H1 (cell line): Measurements from ENCODE around the gene ADGRB2. TPM values are rescaled to one million over a fixed set of nuclear protein-coding genes. Genes with fewer than 3 reads are reported as not detected.

ENCODE experiments used
- CTCF ChIA-PET: fragments of 300-600 bp; sonication (Branson Sonifier 250); formaldehyde crosslinking; loops from one replicate; lab custom pipeline; 2021; ENCODE audit not compliant: partially characterized antibody; lab: Charles Lee
- POLR2A ChIA-PET: fragments of 300-600 bp; sonication (Branson Sonifier 250); formaldehyde crosslinking; loops from one replicate; lab custom pipeline; 2021; ENCODE audit warnings: inconsistent platforms; ENCODE audit not compliant: partially characterized antibody; lab: Charles Lee
- DNase-seq, 2 experiments: peaks; one replicate each; pipeline versions ENCODE4 v3.0.0 to v3.0.0-alpha.2; 2010 to 2022; ENCODE audit warnings: low spot score in 2 of 2, low read depth in 1 of 2, mixed read lengths in 1 of 2
- FAIRE-seq: peaks from 2 replicates; lab custom pipeline; 2011; peaks lifted over from hg19 to GRCh38; lab: Jason Lieb, UNC
- H2AFZ ChIP-seq: 2 replicates; pipeline ENCODE4 v1.8.1; 2012; ENCODE audit warnings: low read length, inconsistent platforms
- H2AK5ac ChIP-seq: 2 replicates; pipeline ENCODE4 v1.6.1; 2013; ENCODE audit warnings: low read depth, low read length
- H2BK120ac ChIP-seq: replicated peaks from 2 replicates; pipeline ENCODE3; 2013; ENCODE audit warnings: low read depth, low read length, inconsistent platforms
- H2BK12ac ChIP-seq: 2 replicates; pipeline ENCODE4 v1.6.1; 2013; ENCODE audit warnings: low read depth, low read length
- H2BK15ac ChIP-seq: 2 replicates; pipeline ENCODE4 v1.6.1; 2013; ENCODE audit warnings: low read length
- H2BK20ac ChIP-seq: 2 replicates; pipeline ENCODE4 v1.6.1; 2013; ENCODE audit warnings: low read length
- H2BK5ac ChIP-seq: 2 replicates; pipeline ENCODE4 v1.6.1; 2013; ENCODE audit warnings: low read depth, low read length
- H3K14ac ChIP-seq: 2 replicates; pipeline ENCODE4 v1.6.1; 2013; ENCODE audit warnings: inconsistent platforms; ENCODE audit not compliant: insufficient read length
- H3K18ac ChIP-seq: 2 replicates; pipeline ENCODE4 v1.6.1; 2013; ENCODE audit warnings: low read length; ENCODE audit errors: extremely low read depth
- H3K23ac ChIP-seq: 2 replicates; pipeline ENCODE4 v1.6.1; 2013; ENCODE audit warnings: inconsistent platforms; ENCODE audit not compliant: insufficient read length
- H3K23me2 ChIP-seq: 2 replicates; pipeline ENCODE4 v1.6.1; 2013; ENCODE audit warnings: low read depth, low read length
- H3K27ac ChIP-seq: 2 replicates; pipeline ENCODE4 v1.6.1; 2011; ENCODE audit warnings: low read depth, low read length, inconsistent platforms
- H3K27me3 ChIP-seq, 4 experiments: replicated peaks in 1 of 4; 1 replicate in 1 of 4; 2 replicates in 3 of 4; pipeline versions ENCODE4 v1.6.1 to v1.8.1; 2011 to 2013; ENCODE audit warnings: low read length in 3 of 4, mild to moderate bottlenecking in 3 of 4, inconsistent platforms in 2 of 4, mixed read lengths in 2 of 4, moderate library complexity in 1 of 4; ENCODE audit not compliant: control insufficient read depth in 3 of 4, insufficient read depth in 3 of 4; ENCODE audit errors: extremely low read depth in 1 of 4
- H3K36me3 ChIP-seq, 4 experiments: 2 replicates each; pipeline versions ENCODE4 v1.6.1 to v1.8.1; 2011 to 2013; ENCODE audit warnings: mild to moderate bottlenecking in 4 of 4, low read length in 3 of 4, moderate library complexity in 2 of 4, control low read depth in 1 of 4, inconsistent platforms in 1 of 4; ENCODE audit not compliant: insufficient read depth in 4 of 4, control insufficient read depth in 2 of 4
- H3K4ac ChIP-seq: replicated peaks from 2 replicates; pipeline ENCODE3; 2013; ENCODE audit warnings: low read length, low read depth, mixed read lengths, inconsistent platforms; ENCODE audit not compliant: insufficient read length
- H3K4me1 ChIP-seq, 4 experiments: replicated peaks in 1 of 4; 1 replicate in 1 of 4; 2 replicates in 3 of 4; pipeline versions ENCODE4 v1.6.1 to v1.8.1; 2011 to 2013; ENCODE audit warnings: low read length in 3 of 4, inconsistent platforms in 2 of 4, mixed read lengths in 1 of 4; ENCODE audit not compliant: insufficient read depth in 4 of 4, control insufficient read depth in 3 of 4
- H3K4me2 ChIP-seq, 2 experiments: 2 replicates each; pipeline versions ENCODE4 v1.6.1 to v1.8.1; 2011 to 2013; ENCODE audit warnings: low read depth in 2 of 2, low read length in 2 of 2, control low read depth in 1 of 2, inconsistent platforms in 1 of 2, mild to moderate bottlenecking in 1 of 2; ENCODE audit not compliant: insufficient read depth in 1 of 2
- H3K4me3 ChIP-seq, 4 experiments: fragments of 200-600, 300-600 bp in 1 of 4; sonication (generic), shearing (Covaris generic), sonication (Bioruptor Twin) in 1 of 4; 2 replicates each; pipeline versions ENCODE4 v1.5.1 to v1.8.1; 2011 to 2016; ENCODE audit warnings: low read length in 4 of 4, low read depth in 3 of 4, control low read depth in 2 of 4, inconsistent platforms in 2 of 4, mild to moderate bottlenecking in 2 of 4, mixed read lengths in 1 of 4, moderate library complexity in 1 of 4; ENCODE audit not compliant: insufficient read depth in 2 of 4; ENCODE audit errors: extremely low read depth in 1 of 4
- H3K56ac ChIP-seq: replicated peaks from 2 replicates; pipeline ENCODE3; 2013; ENCODE audit warnings: low read depth, mild to moderate bottlenecking, mixed read lengths, low read length, inconsistent platforms; ENCODE audit not compliant: insufficient read length
- H3K79me1 ChIP-seq: 2 replicates; pipeline ENCODE4 v1.6.1; 2013; ENCODE audit warnings: low read depth, low read length, control low read depth
- H3K79me2 ChIP-seq, 2 experiments: 2 replicates each; pipeline versions ENCODE4 v1.6.1 to v1.8.1; 2012 to 2013; ENCODE audit warnings: low read length in 2 of 2, mild to moderate bottlenecking in 2 of 2, inconsistent platforms in 1 of 2; ENCODE audit not compliant: insufficient read depth in 2 of 2, control insufficient read depth in 1 of 2
- H3K9ac ChIP-seq, 4 experiments: replicated peaks in 1 of 4; 1 replicate in 1 of 4; 2 replicates in 3 of 4; pipeline versions ENCODE4 v1.6.1 to v1.8.1; 2011 to 2013; ENCODE audit warnings: low read depth in 3 of 4, low read length in 3 of 4, control low read depth in 2 of 4, mild to moderate bottlenecking in 2 of 4, moderate library complexity in 2 of 4, inconsistent platforms in 1 of 4; ENCODE audit errors: extremely low read depth in 1 of 4
- H3K9me3 ChIP-seq, 2 experiments: 2 replicates each; pipeline versions ENCODE4 v1.6.1 to v1.8.1; 2012 to 2013; ENCODE audit warnings: mild to moderate bottlenecking in 2 of 2, moderate library complexity in 2 of 2, control low read depth in 1 of 2, inconsistent platforms in 1 of 2, low read depth in 1 of 2, low read length in 1 of 2, mixed read lengths in 1 of 2; ENCODE audit not compliant: insufficient read depth in 2 of 2
- H4K20me1 ChIP-seq, 2 experiments: replicated peaks in 1 of 2; 2 replicates each; pipeline versions ENCODE3 to v1.8.1; 2011 to 2013; ENCODE audit warnings: inconsistent platforms in 2 of 2, low read length in 2 of 2, mild to moderate bottlenecking in 1 of 2; ENCODE audit not compliant: insufficient read depth in 2 of 2, control insufficient read depth in 1 of 2
- H4K5ac ChIP-seq: 2 replicates; pipeline ENCODE4 v1.6.1; 2013; ENCODE audit warnings: low read length, low read depth, mixed read lengths, inconsistent platforms; ENCODE audit not compliant: insufficient read length
- H4K8ac ChIP-seq: 2 replicates; pipeline ENCODE4 v1.8.0; 2013; ENCODE audit warnings: mild to moderate bottlenecking, moderate library complexity, low read length, inconsistent platforms; ENCODE audit not compliant: insufficient read depth; ENCODE audit errors: extremely low read depth
- H4K91ac ChIP-seq: replicated peaks from 2 replicates; pipeline ENCODE3; 2013; ENCODE audit warnings: low read length, mixed read lengths, inconsistent platforms; ENCODE audit not compliant: insufficient read length
- BACH1 ChIP-seq: IDR thresholded peaks from 2 replicates; pipeline ENCODE4 v1.6.1; 2012; ENCODE audit warnings: low read length, improper control_type of control experiment
- BCL11A ChIP-seq, 2 experiments: IDR thresholded peaks; one replicate each; pipeline ENCODE4 v1.6.1; 2011; ENCODE audit warnings: low read depth in 2 of 2, low read length in 2 of 2, mild to moderate bottlenecking in 2 of 2
- CEBPB ChIP-seq: IDR thresholded peaks from 2 replicates; pipeline ENCODE4 v1.6.1; 2012; ENCODE audit warnings: low read depth, low read length
- CHD2 ChIP-seq: IDR thresholded peaks from 2 replicates; pipeline ENCODE4 v1.6.1; 2012; ENCODE audit warnings: low read length, improper control_type of control experiment
- EZH2 ChIP-seq: fragments of 200-600 bp; sonication (generic); IDR thresholded peaks from 2 replicates; pipeline ENCODE4 v1.7.1; 2012; ENCODE audit warnings: low read depth, mild to moderate bottlenecking, moderate library complexity, low read length, inconsistent platforms; ENCODE audit not compliant: severe bottlenecking
- HDAC2 ChIP-seq, 2 experiments: fragments of 300-600 bp in 1 of 2; sonication (generic) in 1 of 2; IDR thresholded peaks; 2 replicates each; pipeline ENCODE4 v1.6.1; 2011 to 2012; ENCODE audit warnings: low read depth in 2 of 2, low read length in 2 of 2, mild to moderate bottlenecking in 2 of 2, moderate library complexity in 2 of 2, borderline replicate concordance in 1 of 2, inconsistent platforms in 1 of 2
- HDAC6 ChIP-seq: IDR thresholded peaks from one replicate; pipeline ENCODE4 v1.7.1; 2012; ENCODE audit warnings: low read depth, mild to moderate bottlenecking, inconsistent platforms, low read length, moderate library complexity
- NANOG ChIP-seq: IDR thresholded peaks from 2 replicates; pipeline ENCODE4 v1.6.1; 2011; ENCODE audit warnings: low read length, low read depth, mild to moderate bottlenecking, inconsistent platforms; ENCODE audit not compliant: insufficient read depth, poor library complexity, severe bottlenecking
- PHF8 ChIP-seq: fragments of 200-600 bp; sonication (generic); conservative IDR thresholded peaks from 2 replicates; pipeline ENCODE4 v1.7.1; 2012; ENCODE audit warnings: low read depth, mild to moderate bottlenecking, inconsistent platforms, low read length, moderate library complexity
- SAP30 ChIP-seq: fragments of 300-600 bp; sonication (generic); IDR thresholded peaks from 2 replicates; pipeline ENCODE4 v1.7.1; 2012; ENCODE audit warnings: low read length, moderate library complexity, mild to moderate bottlenecking, inconsistent platforms; ENCODE audit not compliant: insufficient read depth, insufficient replicate concordance
- SIN3A ChIP-seq, 2 experiments: IDR thresholded peaks in 1 of 2; conservative IDR thresholded peaks in 1 of 2; 2 replicates each; pipeline ENCODE4 v1.6.1; 2011 to 2012; ENCODE audit warnings: low read length in 2 of 2, improper control_type of control experiment in 1 of 2, low read depth in 1 of 2, mild to moderate bottlenecking in 1 of 2
- SUZ12 ChIP-seq: fragments of 200-600 bp; sonication (generic); IDR thresholded peaks from 2 replicates; pipeline ENCODE4 v1.6.1; 2012; ENCODE audit warnings: mild to moderate bottlenecking, inconsistent platforms, low read length, moderate library complexity, mixed read lengths
- TAF1 ChIP-seq: IDR thresholded peaks from 2 replicates; pipeline ENCODE4 v1.6.1; 2011; ENCODE audit warnings: mild to moderate bottlenecking, low read depth, low read length
- ZNF274 ChIP-seq: IDR thresholded peaks from 2 replicates; pipeline ENCODE4 v1.7.0; 2012; ENCODE audit warnings: low read length, borderline replicate concordance; ENCODE audit errors: extremely low read depth
- WGBS, 2 experiments: shearing (Covaris generic) in 1 of 2; methylation state at CpG; one replicate each; pipeline versions ENCODE4 v1.1.6 to v1.1.7; 2013 to 2015; ENCODE audit warnings: low lambda C conversion rate in 2 of 2, mixed read lengths in 2 of 2, inconsistent platforms in 1 of 2, low coverage in 1 of 2, missing lambda C conversion rate in 1 of 2; ENCODE audit not compliant: insufficient replicate concordance in 2 of 2, insufficient coverage in 1 of 2, insufficient read length in 1 of 2; ENCODE audit errors: extremely low coverage in 1 of 2, missing lambda C conversion rate in 1 of 2; 5-methylcytosine and 5-hydroxymethylcytosine counted together
- polyA plus RNA-seq, 7 experiments: library from polyadenylated mRNA; depleted of rRNA in 3 of 7; stranded (reverse) in 5 of 7; unstranded in 2 of 7; fragments of >200 nt in 5 of 7; fragments of 200-250 nt in 2 of 7; gene quantifications; 1 replicate in 5 of 7; 2 replicates in 1 of 7; 4 replicates in 1 of 7; pipeline versions ENCODE4 v1.2.1 to v1.2.3, GENCODE V29; 2011 to 2013; ENCODE audit warnings: missing spikeins in 2 of 7, mixed read lengths in 2 of 7
- total RNA-seq: library from RNA; stranded (reverse); fragmentation: NEBNext Ultra II Directional; extraction: Animal tissue kit (Norgen Biotek cat#: 25700); gene quantifications from 2 replicates; pipeline ENCODE4 v1.2.1, GENCODE V29; 2021

ADGRB2 gene
- total and polyA plus RNA-seq, 2 of the 8 experiments (the other 6 are each of a cell fraction or from before 2014, with no cell fraction given) = 15.6 to 26.2 TPM

GRCh38 chr1:31796707-31797106 lies 32.6 kb upstream of the ADGRB2 start:
- no peak for FAIRE-seq
- Histone ChIP-seq H3K36me3 (no peaks in the 10 kb centered on the region), H3K9ac (no peak overlapping the region), H3K9me3 (no peaks in the 10 kb centered on the region), H3K14ac (no peak overlapping the region), H3K27me3 (peaks cover 0 to 3% (median 0%) of the 10 kb centered on the region in 4 experiments; a peak in 2 of 7 replicates), H2BK15ac (no peak overlapping the region), H3K79me2 (no peaks in the 10 kb centered on the region), H3K4ac (no peak overlapping the region), H3K23me2 (no peaks in the 10 kb centered on the region; the same call in 1 of the 2 replicates), H4K20me1 (no peaks in the 10 kb centered on the region), H2AFZ (no peak overlapping the region), H3K4me1 (peaks cover 0 to 16% (median 8%) of the 10 kb centered on the region in 4 experiments; a peak in 5 of 7 replicates), H2BK12ac (no peak overlapping the region), H2BK20ac (no peak overlapping the region), H3K56ac (no peak overlapping the region), H3K27ac (no peak overlapping the region), H2BK120ac (no peak overlapping the region), H2BK5ac (no peak overlapping the region), H4K8ac (no peak overlapping the region), H4K91ac (no peak overlapping the region), H2AK5ac (no peak overlapping the region), H3K4me3 (no peak overlapping the region), H3K4me2 (no peak overlapping the region), H3K23ac (no peak overlapping the region), H4K5ac (no peak overlapping the region), H3K79me1 (no peaks in the 10 kb centered on the region), H3K18ac (no peak overlapping the region)
- DNase-seq = no peak
- CTCF ChIA-PET = interaction anchor here (2.6 kb wide), 1 partner anchor 62 kb away, joined by 6 read pairs; no protein-coding TSS in a partner anchor
- 90% methylated on average over 7 of the region's 7 CpGs; no CpG with 5 or more reads in 1 of the 2 experiments for WGBS, 2 experiments
- POLR2A ChIA-PET = no interaction called here
- TF ChIP-seq HDAC6 (no peak), EZH2 (no peak), BCL11A (IDR thresholded peaks at IDR 0.05; ENCODE audit: low read depth in 2 of 2, low read length in 2 of 2) (no peak), ZNF274 (no peak), CHD2 (no peak), SUZ12 (no peak), CEBPB (no peak), BACH1 (no peak), SIN3A (conservative IDR thresholded peaks at IDR 0.05 in 1 of 2, IDR thresholded peaks at IDR 0.05 in 1 of 2; ENCODE audit: low read depth in 1 of 2, low read length in 2 of 2) (no peak), PHF8 (no peak), NANOG (no peak), SAP30 (no peak), TAF1 (no peak), HDAC2 (IDR thresholded peaks at IDR 0.05; ENCODE audit: borderline replicate concordance in 1 of 2, low read depth in 2 of 2, low read length in 2 of 2) (no peak)
